DND-41 (cell line): Measurements from ENCODE around the gene RBM20.

Source experiments
- ATAC-seq: fragments of 200-7000 bp; cut with Tn5 transposase; 3 replicates; pipeline ENCODE4 v1.9.1; 2021; ENCODE audit warnings: low read depth; ENCODE audit not compliant: insufficient read depth
- DNase-seq: peaks from one replicate; pipeline ENCODE4 v3.0.0-alpha.2; 2020
- H2AFZ ChIP-seq: 2 replicates; pipeline ENCODE4 v1.6.0; 2012; ENCODE audit warnings: low read depth, low read length
- H3K27ac ChIP-seq: 2 replicates; pipeline ENCODE4 v1.5.1; 2012; ENCODE audit warnings: low read length, inconsistent platforms
- H3K27me3 ChIP-seq: fragments of 200-600 bp; sonication (generic); 2 replicates; pipeline ENCODE4 v1.6.0; 2012; ENCODE audit warnings: low read length, mild to moderate bottlenecking, inconsistent platforms; ENCODE audit not compliant: insufficient read depth, poor library complexity
- H3K36me3 ChIP-seq: 2 replicates; pipeline ENCODE4 v1.5.1; 2012; ENCODE audit warnings: low read length, inconsistent platforms; ENCODE audit not compliant: insufficient read depth
- H3K4me1 ChIP-seq: 2 replicates; pipeline ENCODE4 v1.5.1; 2012; ENCODE audit warnings: mild to moderate bottlenecking, low read length; ENCODE audit not compliant: insufficient read depth
- H3K4me2 ChIP-seq: 2 replicates; pipeline ENCODE4 v1.6.0; 2012; ENCODE audit warnings: mild to moderate bottlenecking, moderate library complexity, low read length, inconsistent platforms; ENCODE audit not compliant: insufficient read depth
- H3K4me3 ChIP-seq, 2 experiments: fragments of 200-600 bp in 1 of 2; shearing (Covaris generic) in 1 of 2; 2 replicates each; pipeline ENCODE4 v1.5.1; 2012 to 2016; ENCODE audit warnings: inconsistent platforms in 2 of 2, low read length in 2 of 2, mild to moderate bottlenecking in 2 of 2, low read depth in 1 of 2, moderate library complexity in 1 of 2
- H3K79me2 ChIP-seq: 2 replicates; pipeline ENCODE4 v1.6.0; 2012; ENCODE audit warnings: low read length, inconsistent platforms; ENCODE audit not compliant: insufficient read depth
- H3K9ac ChIP-seq: 2 replicates; pipeline ENCODE4 v1.6.0; 2012; ENCODE audit warnings: low read depth, mild to moderate bottlenecking, inconsistent platforms, low read length, moderate library complexity
- H3K9me3 ChIP-seq: 2 replicates; pipeline ENCODE4 v1.5.1; 2012; ENCODE audit warnings: low read length, moderate library complexity, mild to moderate bottlenecking, inconsistent platforms; ENCODE audit not compliant: insufficient read depth, severe bottlenecking
- H4K20me1 ChIP-seq: 2 replicates; pipeline ENCODE4 v1.6.0; 2012; ENCODE audit warnings: low read length; ENCODE audit not compliant: insufficient read depth
- EZH2 ChIP-seq: IDR thresholded peaks from 3 replicates; pipeline ENCODE4 v1.6.1; 2012; ENCODE audit warnings: borderline replicate concordance, low read depth, mild to moderate bottlenecking, moderate library complexity, low read length, inconsistent platforms; ENCODE audit not compliant: severe bottlenecking
- TF ChIP-seq, protein P1 (sequence below): IDR thresholded peaks from 2 replicates; pipeline ENCODE4 v1.5.1; 2012; ENCODE audit warnings: borderline replicate concordance, low read length, moderate library complexity, mild to moderate bottlenecking; ENCODE audit not compliant: poor library complexity, severe bottlenecking; ENCODE audit errors: extremely low read depth

Gene RBM20

DNA sequence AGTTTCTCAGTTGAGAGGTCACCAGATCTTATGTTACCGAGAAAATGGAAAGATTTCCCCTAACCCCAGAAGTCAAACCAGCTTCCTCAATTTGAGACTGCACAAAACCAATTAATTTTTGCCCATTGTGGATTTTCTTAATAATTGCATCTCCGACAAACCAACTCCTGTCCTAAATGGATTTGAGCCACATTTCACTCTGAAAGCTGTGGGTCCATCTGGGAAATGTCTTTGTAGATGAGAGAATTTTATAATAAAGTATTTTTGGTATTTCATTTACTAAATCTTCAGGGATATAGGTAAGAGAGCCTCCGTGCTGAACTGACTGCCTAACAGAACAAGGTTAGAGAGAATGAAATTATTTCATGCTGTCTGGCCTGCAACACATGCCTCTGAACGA lies 127.9 kb downstream of the RBM20 start:
- no peaks in the 10 kb centered on the region for H3K27me3 ChIP-seq
- H3K79me2 ChIP-seq: no peaks in the 10 kb centered on the region
- H2AFZ ChIP-seq: no peak overlapping the region
- no peak for ATAC-seq
- H3K27ac ChIP-seq: no peak overlapping the region
- H3K4me1 ChIP-seq: no peaks in the 10 kb centered on the region
- H3K4me2 ChIP-seq: no peak overlapping the region
- no peaks in the 10 kb centered on the region for H3K9me3 ChIP-seq
- no peak overlapping the region for H3K9ac ChIP-seq
- no peaks in the 10 kb centered on the region for H3K36me3 ChIP-seq
- no peaks in the 10 kb centered on the region for H4K20me1 ChIP-seq
- no peak for TF ChIP-seq EZH2
- DNase-seq: no peak
- H3K4me3 ChIP-seq: no peak overlapping the region

DNA sequence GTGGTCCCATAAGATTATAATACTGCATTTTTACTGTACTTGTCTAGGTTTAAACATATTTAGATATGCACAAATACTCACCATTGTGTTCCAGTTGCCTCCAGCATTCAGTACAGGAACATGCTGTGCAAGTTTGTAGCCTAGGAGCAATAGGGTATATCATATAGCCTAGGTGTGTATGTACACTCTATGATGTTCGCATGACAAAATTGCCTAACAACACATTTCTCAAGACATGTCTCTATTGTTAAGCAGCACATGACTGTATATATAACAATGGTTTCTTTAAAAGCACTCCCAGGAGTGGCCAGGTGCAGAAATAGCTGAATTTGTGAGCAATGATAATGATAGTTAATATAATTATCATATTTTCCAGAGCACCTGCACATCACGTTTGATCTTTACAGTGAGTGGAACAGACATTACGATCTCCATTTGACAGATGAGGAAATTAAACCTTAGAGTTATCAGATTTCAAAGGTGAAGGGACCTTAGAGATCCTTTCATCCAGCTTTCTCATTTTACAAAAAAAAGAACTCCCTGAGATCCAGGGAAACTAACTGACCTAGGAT lies 128.4 kb downstream of the RBM20 start:
- Histone ChIP-seq H3K79me2 (no peaks in the 10 kb centered on the region), H3K27ac (no peak overlapping the region), H3K4me1 (no peaks in the 10 kb centered on the region), H3K36me3 (no peaks in the 10 kb centered on the region), H3K4me2 (no peak overlapping the region), H3K9me3 (no peaks in the 10 kb centered on the region), H3K9ac (no peak overlapping the region), H4K20me1 (no peaks in the 10 kb centered on the region), H2AFZ (no peak overlapping the region), H3K27me3 (no peaks in the 10 kb centered on the region), H3K4me3 (no peak overlapping the region)
- ATAC-seq (no peak), DNase-seq (no peak)
- no peak for TF ChIP-seq EZH2
- TF ChIP-seq, protein P1, sequence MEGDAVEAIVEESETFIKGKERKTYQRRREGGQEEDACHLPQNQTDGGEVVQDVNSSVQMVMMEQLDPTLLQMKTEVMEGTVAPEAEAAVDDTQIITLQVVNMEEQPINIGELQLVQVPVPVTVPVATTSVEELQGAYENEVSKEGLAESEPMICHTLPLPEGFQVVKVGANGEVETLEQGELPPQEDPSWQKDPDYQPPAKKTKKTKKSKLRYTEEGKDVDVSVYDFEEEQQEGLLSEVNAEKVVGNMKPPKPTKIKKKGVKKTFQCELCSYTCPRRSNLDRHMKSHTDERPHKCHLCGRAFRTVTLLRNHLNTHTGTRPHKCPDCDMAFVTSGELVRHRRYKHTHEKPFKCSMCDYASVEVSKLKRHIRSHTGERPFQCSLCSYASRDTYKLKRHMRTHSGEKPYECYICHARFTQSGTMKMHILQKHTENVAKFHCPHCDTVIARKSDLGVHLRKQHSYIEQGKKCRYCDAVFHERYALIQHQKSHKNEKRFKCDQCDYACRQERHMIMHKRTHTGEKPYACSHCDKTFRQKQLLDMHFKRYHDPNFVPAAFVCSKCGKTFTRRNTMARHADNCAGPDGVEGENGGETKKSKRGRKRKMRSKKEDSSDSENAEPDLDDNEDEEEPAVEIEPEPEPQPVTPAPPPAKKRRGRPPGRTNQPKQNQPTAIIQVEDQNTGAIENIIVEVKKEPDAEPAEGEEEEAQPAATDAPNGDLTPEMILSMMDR: no peak

DNA sequence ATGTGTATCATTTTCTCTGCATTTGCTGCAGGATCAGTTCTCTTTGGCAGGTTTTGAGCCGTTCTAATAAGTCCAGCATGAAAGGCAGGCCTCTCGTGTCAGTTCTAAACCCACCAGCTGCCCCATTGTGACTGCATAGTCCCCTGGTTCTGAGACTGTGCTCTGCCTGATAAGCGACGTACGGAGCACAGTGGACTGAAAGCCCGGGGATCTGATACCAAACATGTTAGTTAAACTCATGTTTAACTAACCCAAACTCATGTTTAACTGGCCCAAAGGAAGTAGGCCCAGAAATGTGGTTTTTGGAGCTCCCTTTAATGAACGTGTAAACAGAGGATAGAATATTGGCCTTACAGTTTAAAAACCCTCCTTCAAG lies 129.5 kb downstream of the RBM20 start:
- DNase-seq (no peak), ATAC-seq (no peak)
- no peaks in the 10 kb centered on the region for H3K27me3 ChIP-seq
- no peaks in the 10 kb centered on the region for H3K36me3 ChIP-seq
- H3K4me2 ChIP-seq: no peak overlapping the region
- H3K27ac ChIP-seq: no peak overlapping the region
- H4K20me1 ChIP-seq: no peaks in the 10 kb centered on the region
- no peak overlapping the region for H3K4me3 ChIP-seq
- no peak overlapping the region for H2AFZ ChIP-seq
- TF ChIP-seq EZH2: no peak
- TF ChIP-seq, protein P1: no peak
- H3K9me3 ChIP-seq: no peaks in the 10 kb centered on the region
- H3K4me1 ChIP-seq: no peaks in the 10 kb centered on the region
- H3K9ac ChIP-seq: no peak overlapping the region
- no peaks in the 10 kb centered on the region for H3K79me2 ChIP-seq

DNA sequence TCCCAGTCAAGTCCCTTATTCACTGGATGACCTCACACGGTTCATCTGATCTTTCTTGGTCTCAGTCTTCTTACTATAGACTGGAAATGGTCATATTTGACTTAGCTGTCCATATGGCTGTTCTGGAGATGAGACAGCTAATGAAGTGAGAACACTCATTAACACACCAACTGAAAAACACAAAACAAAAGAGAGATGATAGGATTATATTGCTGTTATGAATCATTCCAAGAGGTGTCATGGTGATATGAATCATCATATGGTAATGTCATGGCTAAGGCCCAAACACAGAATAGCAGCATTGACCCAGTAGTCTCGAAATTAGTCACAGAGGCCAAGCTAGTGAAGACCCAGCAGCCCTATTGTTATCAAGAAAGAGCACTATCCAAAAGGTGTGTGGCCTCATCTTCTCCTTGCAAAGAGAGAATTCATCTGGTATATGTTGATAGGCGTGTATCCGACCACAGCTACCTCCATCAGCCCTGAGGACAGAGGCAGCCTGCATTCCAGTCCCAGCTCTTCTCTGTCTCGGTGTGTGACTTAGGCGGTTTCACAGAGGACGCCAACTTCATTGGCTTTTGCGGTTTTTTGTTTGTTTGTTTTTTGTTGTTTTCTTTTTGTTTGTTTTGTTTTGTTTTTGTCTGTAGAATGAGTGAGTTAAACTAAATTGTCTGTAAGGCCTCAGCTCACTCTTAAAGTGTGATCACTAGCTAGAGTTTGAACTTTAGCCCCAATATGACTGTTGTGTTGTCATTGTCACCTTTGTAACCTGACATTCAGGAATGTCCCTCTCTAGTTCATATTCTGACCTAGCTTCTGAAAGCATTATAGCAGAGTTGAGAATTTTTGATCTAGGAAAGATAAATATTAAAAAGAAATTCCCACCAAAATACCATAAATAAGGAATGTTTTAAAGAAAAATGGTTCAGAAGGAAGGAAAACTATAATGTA lies 130.2 kb downstream of the RBM20 start:
- DNase-seq (no peak), ATAC-seq (no peak)
- H3K27ac ChIP-seq: no peak overlapping the region
- H3K27me3 ChIP-seq: no peaks in the 10 kb centered on the region
- no peak overlapping the region for H3K9ac ChIP-seq
- no peaks in the 10 kb centered on the region for H4K20me1 ChIP-seq
- no peak overlapping the region for H3K4me3 ChIP-seq
- H3K4me1 ChIP-seq: no peaks in the 10 kb centered on the region
- TF ChIP-seq EZH2: no peak
- TF ChIP-seq, protein P1: no peak
- no peaks in the 10 kb centered on the region for H3K36me3 ChIP-seq
- no peak overlapping the region for H3K4me2 ChIP-seq
- no peaks in the 10 kb centered on the region for H3K9me3 ChIP-seq
- H3K79me2 ChIP-seq: no peaks in the 10 kb centered on the region
- no peak overlapping the region for H2AFZ ChIP-seq
